AG04450 (cell line): ENCODE measurements around the gene GABRB3. TPM values are rescaled to one million over a fixed set of nuclear protein-coding genes. Genes with fewer than 3 reads are reported as not detected.

Source experiments
- CTCF ChIA-PET: fragments of 300-600, 350-600 bp; formaldehyde crosslinking; extraction: SDS; loops from one replicate; lab custom pipeline; 2022; ENCODE audit warnings: antibody characterized with exemption, inconsistent platforms; lab: Charles Lee
- POLR2A ChIA-PET: fragments of 350-600 bp; formaldehyde crosslinking; extraction: SDS; loops from one replicate; lab custom pipeline; 2021; ENCODE audit warnings: antibody characterized with exemption, inconsistent platforms; lab: Yijun Ruan, JAX
- DNase-seq: peaks from one replicate; pipeline ENCODE4 v3.0.0-alpha.2; 2011; ENCODE audit warnings: low read depth, low spot score
- H3K27ac ChIP-seq: one replicate; pipeline ENCODE4 v1.5.1; 2012; ENCODE audit warnings: low read depth, low read length, control low read depth
- H3K27me3 ChIP-seq: one replicate; pipeline ENCODE4 v1.6.0; 2012; ENCODE audit warnings: low read length; ENCODE audit not compliant: control insufficient read depth, insufficient read depth
- H3K4me3 ChIP-seq: 2 replicates; pipeline ENCODE4 v1.5.1; 2011; ENCODE audit warnings: mild to moderate bottlenecking, low read depth, low read length, control low read depth
- H3K9me3 ChIP-seq: 2 replicates; pipeline ENCODE4 v1.5.1; 2012; ENCODE audit warnings: low read length; ENCODE audit not compliant: control insufficient read depth, insufficient read depth
- CTCF ChIP-seq: IDR thresholded peaks from 2 replicates; pipeline ENCODE4 v1.5.1; 2011; ENCODE audit warnings: low read depth, low read length, control low read depth, inconsistent platforms
- polyA plus RNA-seq: library from polyadenylated mRNA; depleted of rRNA; stranded (reverse); fragments of >200 nt; gene quantifications from 2 replicates; pipeline ENCODE4 v1.2.3, GENCODE V29; 2011

The GABRB3 gene
- polyA plus RNA-seq, 1 experiment: 0.63 TPM

- ChIA-PET CTCF (no interaction called here), POLR2A (no interaction called here)
- Histone ChIP-seq H3K4me3 (no peak overlapping the region), H3K27me3 (no peaks in the 10 kb centered on the region), H3K9me3 (peaks cover 17% of the 10 kb centered on the region), H3K27ac (no peak overlapping the region)
- no peak for TF ChIP-seq CTCF
- DNase-seq: no peak
These were observed 99.4 kb downstream of the GABRB3 start for GRCh38 chr15:26673445-26673844.

GRCh38 chr15:26670116-26670515 lies 102.8 kb downstream of the GABRB3 start:
- ChIA-PET POLR2A (no interaction called here), CTCF (no interaction called here)
- DNase-seq: no peak
- no peaks in the 10 kb centered on the region for H3K27me3 ChIP-seq
- no peak overlapping the region for H3K4me3 ChIP-seq
- H3K9me3 ChIP-seq: peaks cover 29% of the 10 kb centered on the region
- H3K27ac ChIP-seq: no peak overlapping the region
- no peak for TF ChIP-seq CTCF

GRCh38 chr15:26667222-26667988 lies 105.5 kb downstream of the GABRB3 start:
- DNase-seq: no peak
- Histone ChIP-seq H3K4me3 (no peak overlapping the region), H3K9me3 (peaks cover 27% of the 10 kb centered on the region), H3K27me3 (no peaks in the 10 kb centered on the region), H3K27ac (no peak overlapping the region)
- ChIA-PET CTCF (no interaction called here), POLR2A (no interaction called here)
- no peak for TF ChIP-seq CTCF

GRCh38 chr15:26665957-26666791 lies 106.7 kb downstream of the GABRB3 start:
- Histone ChIP-seq H3K27me3 (no peaks in the 10 kb centered on the region), H3K27ac (no peak overlapping the region), H3K4me3 (no peak overlapping the region), H3K9me3 (peaks cover 32% of the 10 kb centered on the region)
- ChIA-PET POLR2A (no interaction called here), CTCF (no interaction called here)
- TF ChIP-seq CTCF: no peak
- no peak for DNase-seq

GRCh38 chr15:26662283-26662682 lies 110.6 kb downstream of the GABRB3 start:
- H3K27me3 ChIP-seq: no peaks in the 10 kb centered on the region
- H3K4me3 ChIP-seq: no peak overlapping the region
- peaks cover 34% of the 10 kb centered on the region for H3K9me3 ChIP-seq
- ChIA-PET POLR2A (no interaction called here), CTCF (no interaction called here)
- TF ChIP-seq CTCF: no peak
- no peak overlapping the region for H3K27ac ChIP-seq
- DNase-seq: no peak
